HepG2 (cell line): Measurements from ENCODE around the gene TUFM. TPM values are rescaled to one million over a fixed set of nuclear protein-coding genes. Genes with fewer than 3 reads are reported as not detected.

ENCODE experiments used
- DNMT1 ChIP-seq: sonication (generic); formaldehyde crosslinking; IDR thresholded peaks from 2 replicates; pipeline ENCODE4 v1.5.1; 2020; ENCODE audit warnings: mild to moderate bottlenecking, missing genetic modification reagents
- EP300 ChIP-seq, 3 experiments: sonication (generic) in 1 of 3; formaldehyde crosslinking in 1 of 3; IDR thresholded peaks; 2 replicates each; pipeline versions ENCODE4 v1.5.1 to v1.6.1; 2011 to 2020; ENCODE audit warnings: low read depth in 2 of 3, low read length in 2 of 3, borderline replicate concordance in 1 of 3, improper control_type of control experiment in 1 of 3, mild to moderate bottlenecking in 1 of 3, missing genetic modification reagents in 1 of 3, moderate library complexity in 1 of 3
- MAX ChIP-seq: IDR thresholded peaks from 2 replicates; pipeline ENCODE4 v1.6.1; 2012; ENCODE audit warnings: inconsistent platforms
- PRMT3 ChIP-seq: sonication (generic); formaldehyde crosslinking; IDR thresholded peaks from 2 replicates; pipeline ENCODE4 v1.8.1; 2022; ENCODE audit warnings: low read depth, mild to moderate bottlenecking, moderate library complexity, missing genetic modification reagents, borderline replicate concordance
- RORA ChIP-seq: sonication (generic); formaldehyde crosslinking; IDR thresholded peaks from 2 replicates; pipeline ENCODE4 v1.5.0; 2020; ENCODE audit warnings: mild to moderate bottlenecking, missing genetic modification reagents, moderate library complexity
- RXRB ChIP-seq: IDR thresholded peaks from 2 replicates; pipeline ENCODE4 v1.6.1; 2016; ENCODE audit warnings: borderline replicate concordance, missing genetic modification reagents, missing compliant biosample characterization
- SALL1 ChIP-seq: sonication (generic); formaldehyde crosslinking; IDR thresholded peaks from 2 replicates; pipeline ENCODE4 v1.8.0; 2022; ENCODE audit warnings: mild to moderate bottlenecking, missing genetic modification reagents
- STAG1 ChIP-seq: sonication (generic); formaldehyde crosslinking; IDR thresholded peaks from 2 replicates; pipeline ENCODE4 v1.4.0; 2020; ENCODE audit warnings: missing genetic modification reagents
- TCF7L2 ChIP-seq: IDR thresholded peaks from 2 replicates; pipeline ENCODE4 v1.6.1; 2011; ENCODE audit warnings: mild to moderate bottlenecking, low read depth, low read length, moderate library complexity
- TFE3 ChIP-seq: IDR thresholded peaks from 2 replicates; pipeline ENCODE4 v1.6.1; 2016
- YEATS4 ChIP-seq: sonication (generic); formaldehyde crosslinking; IDR thresholded peaks from 2 replicates; pipeline ENCODE4 v1.4.0; 2020; ENCODE audit warnings: missing genetic modification reagents, borderline replicate concordance
- YY1 ChIP-seq: IDR thresholded peaks from 2 replicates; pipeline ENCODE4 v1.6.1; 2011; ENCODE audit warnings: low read length, low read depth, moderate library complexity, mild to moderate bottlenecking; ENCODE audit not compliant: insufficient read depth, insufficient replicate concordance
- ZMAT5 ChIP-seq: sonication (generic); formaldehyde crosslinking; IDR thresholded peaks from 2 replicates; pipeline ENCODE4 v1.5.0; 2020; ENCODE audit warnings: mild to moderate bottlenecking, low read depth, missing genetic modification reagents, borderline replicate concordance
- ZNF281 ChIP-seq: sonication (generic); formaldehyde crosslinking; IDR thresholded peaks from 2 replicates; pipeline ENCODE4 v1.4.0; 2020; ENCODE audit warnings: missing genetic modification reagents, borderline replicate concordance
- ZNF383 ChIP-seq: sonication (generic); formaldehyde crosslinking; IDR thresholded peaks from 2 replicates; pipeline ENCODE4 v1.4.0; 2020; ENCODE audit warnings: missing genetic modification reagents, mild to moderate bottlenecking, borderline replicate concordance
- ZNF484 ChIP-seq: sonication (generic); formaldehyde crosslinking; IDR thresholded peaks from 2 replicates; pipeline ENCODE4 v1.5.1; 2020; ENCODE audit warnings: mild to moderate bottlenecking, low read depth, missing genetic modification reagents, borderline replicate concordance
- ZNF687 ChIP-seq: sonication (generic); formaldehyde crosslinking; IDR thresholded peaks from 2 replicates; pipeline ENCODE4 v1.5.1; 2020; ENCODE audit warnings: mild to moderate bottlenecking, missing genetic modification reagents, moderate library complexity
- ZNF768 ChIP-seq: sonication (generic); formaldehyde crosslinking; IDR thresholded peaks from 2 replicates; pipeline ENCODE4 v1.4.0; 2020; ENCODE audit warnings: missing genetic modification reagents
- ZNF773 ChIP-seq: sonication (generic); formaldehyde crosslinking; IDR thresholded peaks from 2 replicates; pipeline ENCODE4 v1.4.0; 2020; ENCODE audit warnings: missing genetic modification reagents, borderline replicate concordance
- polyA plus RNA-seq, 8 experiments: library from polyadenylated mRNA; depleted of rRNA in 3 of 8; stranded (reverse) in 7 of 8; unstranded in 1 of 8; fragments of >200 nt; fragmentation: Illumina TruSeq in 4 of 8; extraction: Trizol in 4 of 8; gene quantifications; 2 replicates each; pipeline versions ENCODE4 v1.2.1 to v1.2.3, GENCODE V29; 2011 to 2016; ENCODE audit warnings: low read depth in 4 of 8, missing spikeins in 1 of 8, mixed read lengths in 1 of 8; ENCODE audit not compliant: insufficient read depth in 1 of 8
- total RNA-seq, 5 experiments: library from RNA; depleted of rRNA; stranded (reverse); fragments of >200 nt; fragmentation: Illumina TruSeq; extraction: Trizol; gene quantifications; 2 replicates each; pipeline ENCODE4 v1.2.3, GENCODE V29; 2016; ENCODE audit warnings: low read depth in 1 of 5

Gene TUFM
- total and polyA plus RNA-seq, 2 of the 13 experiments (the other 11 are each of a cell fraction or from before 2014, with no cell fraction given), result 206 to 298 TPM

- TF ChIP-seq RORA (no peak), EP300 (IDR thresholded peaks at IDR 0.05; ENCODE audit: low read depth in 2 of 2, low read length in 2 of 2) (peak; percentile 24 to 56; a peak in 2 of 4 replicates), EP300 (CRISPR knock-in tag; IDR thresholded peaks at IDR 0.05; ENCODE audit: borderline replicate concordance) (peak; percentile 70), ZNF687 (CRISPR knock-in tag) (peak; percentile 96), ZNF383 (no peak), STAG1 (peak; percentile 6; the same call in 1 of the 2 replicates), DNMT1 (CRISPR knock-in tag) (peak; percentile 91; the same call in 1 of the 2 replicates), MAX (peak; percentile 94), ZNF484 (no peak), SALL1 (peak; percentile 88), ZNF768 (CRISPR knock-in tag) (peak; percentile 89), YY1 (peak; percentile 80), ZNF773 (peak; percentile 70; the same call in 1 of the 2 replicates), RXRB (peak; percentile 89), YEATS4 (CRISPR knock-in tag) (peak; percentile 99), TCF7L2 (no peak), ZNF281 (CRISPR knock-in tag) (peak; percentile 75), ZMAT5 (CRISPR knock-in tag) (no peak), TFE3 (peak; percentile 81), PRMT3 (peak; percentile 81; the same call in 1 of the 2 replicates)
These were observed 23.4 kb downstream of the TUFM start, which contains the start of gene ATXN2L (continued) for GRCh38 chr16:28822520-28823290.
